Esophagus squamous epithelium (tissue), 5 donors: ENCODE results near the gene GPC3. TPM values are rescaled to one million over a fixed set of nuclear protein-coding genes. Genes with fewer than 3 reads are reported as not detected.

Experiments used
- DNase-seq: peaks from one replicate; lab custom pipeline; 2025; lab: John Stamatoyannopoulos, UW
- H3K27ac ChIP-seq, 4 donors: fragments of 200-600 bp; sonication (generic); one replicate each; pipeline ENCODE4 v1.5.1; 2016 to 2019; ENCODE audit warnings: mild to moderate bottlenecking in 1 of 4
- H3K27me3 ChIP-seq, 4 donors: fragments of 200-600 bp; sonication (generic); 1 replicate in 3 of 4; 2 replicates in 1 of 4; pipeline versions ENCODE4 v1.5.1 to v1.6.0; 2017 to 2021; ENCODE audit warnings: antibody characterized with exemption in 1 of 4
- H3K36me3 ChIP-seq, 3 donors: fragments of 200-600 bp; sonication (generic); one replicate each; pipeline ENCODE4 v1.5.1; 2016 to 2019
- H3K4me1 ChIP-seq, 3 donors: fragments of 200-600 bp; sonication (generic); one replicate each; pipeline ENCODE4 v1.5.1; 2017 to 2019
- H3K4me3 ChIP-seq, 4 donors: fragments of 200-600 bp; sonication (generic); 1 replicate in 3 of 4; 2 replicates in 1 of 4; pipeline ENCODE4 v1.5.1; 2016 to 2019; ENCODE audit warnings: mild to moderate bottlenecking in 2 of 4, moderate library complexity in 1 of 4
- H3K9me3 ChIP-seq, 3 donors: fragments of 200-600 bp; sonication (generic); one replicate each; pipeline ENCODE4 v1.5.1; 2016 to 2019
- CTCF ChIP-seq, 6 experiments: fragments of 450-650 bp in 4 of 6; fragments of 200-600 bp in 2 of 6; sonication (generic) in 2 of 6; IDR thresholded peaks; one replicate each; pipeline ENCODE4 v1.5.1; 2016 to 2019; ENCODE audit warnings: antibody characterized with exemption in 6 of 6, mild to moderate bottlenecking in 4 of 6, moderate library complexity in 4 of 6
- POLR2A ChIP-seq, 4 donors: fragments of 450-650 bp; IDR thresholded peaks; one replicate each; pipeline ENCODE4 v1.6.1; 2017; ENCODE audit warnings: antibody characterized with exemption in 4 of 4, mild to moderate bottlenecking in 4 of 4, moderate library complexity in 3 of 4
- WGBS, 2 donors: methylation state at CpG; one replicate each; pipeline ENCODE4 v1.1.5; 2018; 5-methylcytosine and 5-hydroxymethylcytosine counted together
- intact Hi-C: fragments of 100-400 bp; cut with DNase I; formaldehyde crosslinking; loops from one replicate; pipeline ENCODE4 v1.15.0; 2022
- total RNA-seq, 4 donors: library from RNA; depleted of rRNA; stranded (reverse); fragments of >200 nt; gene quantifications; one replicate each; pipeline ENCODE4 v1.1.0, GENCODE V29; 2016
- donor health status: DM: yes; HTN: yes; CAD: no.

Gene GPC3
- total RNA-seq, 4 donors from 2014 or later, result 0.44 to 2.8 (median 1.7) TPM; not detected in 1

GRCh38 chrX:133850399-133850798 lies 135.0 kb downstream of the GPC3 start:
- DNase-seq, result no peak
- H3K36me3 ChIP-seq, result no peaks in the 10 kb centered on the region
- intact Hi-C loops, result no loop called here
- H3K4me3 ChIP-seq, result no peak overlapping the region
- no peaks in the 10 kb centered on the region for H3K9me3 ChIP-seq
- WGBS, 2 donors, result 85 to 90% methylated on average over 2 of the region's 2 CpGs
- H3K27me3 ChIP-seq, result no peaks in the 10 kb centered on the region
- no peak for TF ChIP-seq POLR2A (IDR thresholded peaks at IDR 0.05)
- no peak for TF ChIP-seq CTCF (IDR thresholded peaks at IDR 0.05)
- no peak overlapping the region for H3K27ac ChIP-seq
- H3K4me1 ChIP-seq, result no peaks in the 10 kb centered on the region

- no peak for DNase-seq
- no peaks in the 10 kb centered on the region for H3K4me1 ChIP-seq
- H3K4me3 ChIP-seq, result no peak overlapping the region
- no peak overlapping the region for H3K27ac ChIP-seq
- H3K27me3 ChIP-seq, result no peaks in the 10 kb centered on the region
- H3K9me3 ChIP-seq, result no peaks in the 10 kb centered on the region
- H3K36me3 ChIP-seq, result no peaks in the 10 kb centered on the region
- intact Hi-C loops, result no loop called here
- TF ChIP-seq POLR2A (IDR thresholded peaks at IDR 0.05), result no peak
- TF ChIP-seq CTCF (IDR thresholded peaks at IDR 0.05), result no peak
These were observed 135.7 kb downstream of the GPC3 start for GRCh38 chrX:133849676-133850075.

GRCh38 chrX:133847340-133847994 lies 137.9 kb downstream of the GPC3 start:
- TF ChIP-seq POLR2A (IDR thresholded peaks at IDR 0.05), result no peak
- TF ChIP-seq CTCF (IDR thresholded peaks at IDR 0.05), result no peak
- WGBS, 2 donors, result 70 to 72% methylated on average over 6 of the region's 6 CpGs

GRCh38 chrX:133846311-133846710 lies 139.1 kb downstream of the GPC3 start:
- DNase-seq, result no peak
- WGBS, 2 donors, result 14 to 24% methylated on average over 2 of the region's 2 CpGs

More at GRCh38 chrX:133847340-133847994, 137.9 kb downstream of the GPC3 start:
- Histone ChIP-seq H3K27ac (no peak overlapping the region), H3K4me3 (no peak overlapping the region), H3K4me1 (no peaks in the 10 kb centered on the region), H3K9me3 (no peaks in the 10 kb centered on the region), H3K27me3 (no peaks in the 10 kb centered on the region), H3K36me3 (no peaks in the 10 kb centered on the region)
- intact Hi-C loops, result no loop called here
- DNase-seq, result no peak

More at GRCh38 chrX:133846311-133846710, 139.1 kb downstream of the GPC3 start:
- no peaks in the 10 kb centered on the region for H3K9me3 ChIP-seq
- no peaks in the 10 kb centered on the region for H3K4me1 ChIP-seq
- H3K27ac ChIP-seq, result no peak overlapping the region
- H3K4me3 ChIP-seq, result no peak overlapping the region
- intact Hi-C loops, result no loop called here
- TF ChIP-seq POLR2A (IDR thresholded peaks at IDR 0.05) (no peak), CTCF (IDR thresholded peaks at IDR 0.05) (no peak)
- no peaks in the 10 kb centered on the region for H3K36me3 ChIP-seq
- no peaks in the 10 kb centered on the region for H3K27me3 ChIP-seq
